Activated naive CD4-positive, alpha-beta T cell treated with anti-CD3 and anti-CD28 coated beads, Interleukin-2, amount 50 U/mL, for 24 hours (primary cell): ENCODE data around the gene MYO1A.
"Not testable (repeated sequence)": the region's sequence is repeated elsewhere in the genome, so short reads cannot be mapped to it uniquely, and the experiment has no call there.

Experiments used
- H3K27ac Mint-ChIP-seq: one replicate; pipeline ENCODE4 v1.8.0; 2021; ENCODE audit warnings: mild to moderate bottlenecking, mixed read lengths
- H3K27me3 Mint-ChIP-seq: one replicate; pipeline ENCODE4 v1.8.0; 2021; ENCODE audit warnings: mixed read lengths
- H3K36me3 Mint-ChIP-seq: one replicate; pipeline ENCODE4 v1.8.0; 2021; ENCODE audit warnings: mixed read lengths
- H3K4me1 Mint-ChIP-seq: one replicate; pipeline ENCODE4 v1.8.0; 2021; ENCODE audit warnings: mixed read lengths
- H3K4me3 Mint-ChIP-seq: one replicate; pipeline ENCODE4 v1.8.0; 2021; ENCODE audit warnings: mild to moderate bottlenecking, mixed read lengths
- H3K9me3 Mint-ChIP-seq: one replicate; pipeline ENCODE4 v1.8.0; 2021; ENCODE audit warnings: mixed read lengths

MYO1A gene

GRCh38 chr12:57066245-57066644, 16.3 kb upstream of the MYO1A start:
- H3K9me3 Mint-ChIP-seq = peaks cover 4% of the 10 kb centered on the region
- H3K4me1 Mint-ChIP-seq = peaks cover 72% of the 10 kb centered on the region
- H3K36me3 Mint-ChIP-seq = peaks cover 24% of the 10 kb centered on the region
- H3K27me3 Mint-ChIP-seq = no peaks in the 10 kb centered on the region
- peak overlapping the region; percentile 99 for H3K27ac Mint-ChIP-seq
- H3K4me3 Mint-ChIP-seq = peak overlapping the region; percentile 75

- peak overlapping the region; percentile 91 for H3K4me3 Mint-ChIP-seq
- H3K36me3 Mint-ChIP-seq = peaks cover 11% of the 10 kb centered on the region
- H3K27ac Mint-ChIP-seq = peak overlapping the region; percentile 100
Observed at GRCh38 chr12:57063991-57064685, 14.2 kb upstream of the MYO1A start.

GRCh38 chr12:57058454-57058853, 8.5 kb upstream of the MYO1A start:
- Mint-ChIP-seq H3K4me1 (peaks cover 24% of the 10 kb centered on the region), H3K36me3 (peaks cover 14% of the 10 kb centered on the region), H3K27ac (peak overlapping the region; percentile 79), H3K9me3 (no peaks in the 10 kb centered on the region), H3K4me3 (no peak overlapping the region), H3K27me3 (no peaks in the 10 kb centered on the region)

More at GRCh38 chr12:57063991-57064685, 14.2 kb upstream of the MYO1A start:
- peaks cover 63% of the 10 kb centered on the region for H3K4me1 Mint-ChIP-seq
- peaks cover 4% of the 10 kb centered on the region for H3K9me3 Mint-ChIP-seq
- no peaks in the 10 kb centered on the region for H3K27me3 Mint-ChIP-seq

GRCh38 chr12:57057067-57057751, 7.3 kb upstream of the MYO1A start:
- H3K9me3 Mint-ChIP-seq = no peaks in the 10 kb centered on the region
- peaks cover 10% of the 10 kb centered on the region for H3K36me3 Mint-ChIP-seq
- no peak overlapping the region for H3K4me3 Mint-ChIP-seq
- H3K27ac Mint-ChIP-seq = peak overlapping the region; percentile 60
- no peaks in the 10 kb centered on the region for H3K27me3 Mint-ChIP-seq
- H3K4me1 Mint-ChIP-seq = peaks cover 14% of the 10 kb centered on the region

DNA sequence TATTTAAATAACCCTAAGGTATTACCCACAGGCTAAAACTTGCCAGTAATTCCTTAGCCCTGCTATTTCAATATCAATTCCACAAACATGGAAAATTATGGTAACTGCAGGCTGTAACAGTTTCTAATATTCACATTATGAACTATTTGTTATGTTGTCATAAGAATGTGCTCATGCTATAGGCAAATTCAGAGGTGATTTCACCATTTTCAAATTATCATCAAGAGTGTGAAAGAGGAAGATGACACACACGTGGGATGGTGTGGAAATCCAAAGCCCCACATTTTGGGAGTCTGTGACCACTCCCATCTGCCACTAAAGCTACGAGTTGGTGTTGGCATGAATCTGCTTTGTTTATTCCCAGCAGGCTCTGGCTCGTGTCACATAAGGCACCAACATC, 5.9 kb upstream of the MYO1A start:
- Mint-ChIP-seq H3K9me3 (no peaks in the 10 kb centered on the region), H3K27ac (peak overlapping the region; percentile 35), H3K36me3 (peaks cover 9% of the 10 kb centered on the region)

DNA sequence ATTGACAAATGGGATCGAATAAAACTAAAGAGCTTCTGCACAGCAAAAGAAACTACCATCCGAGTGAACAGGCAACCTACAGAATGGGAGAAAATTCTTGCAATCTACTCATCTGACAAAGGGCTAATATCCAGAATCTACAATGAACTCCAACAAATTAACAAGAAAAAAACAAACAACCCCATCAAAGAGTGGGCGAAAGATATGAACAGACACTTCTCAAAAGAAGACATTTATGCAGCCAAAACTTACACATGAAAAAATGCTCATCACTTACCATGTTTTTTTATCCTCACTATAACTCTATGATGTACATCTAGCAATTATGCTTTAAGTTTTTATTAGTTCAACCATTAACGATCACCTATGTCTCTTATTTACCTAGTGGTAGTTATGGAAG, 4.0 kb upstream of the MYO1A start:
- H3K4me3 Mint-ChIP-seq, H3K36me3 Mint-ChIP-seq, H3K9me3 Mint-ChIP-seq, H3K4me1 Mint-ChIP-seq, H3K27ac Mint-ChIP-seq, H3K27me3 Mint-ChIP-seq: not testable (repeated sequence)

More for the DNA sequence above, 5.9 kb upstream of the MYO1A start:
- H3K4me1 Mint-ChIP-seq = peaks cover 12% of the 10 kb centered on the region
- no peaks in the 10 kb centered on the region for H3K27me3 Mint-ChIP-seq
- no peak overlapping the region for H3K4me3 Mint-ChIP-seq

DNA sequence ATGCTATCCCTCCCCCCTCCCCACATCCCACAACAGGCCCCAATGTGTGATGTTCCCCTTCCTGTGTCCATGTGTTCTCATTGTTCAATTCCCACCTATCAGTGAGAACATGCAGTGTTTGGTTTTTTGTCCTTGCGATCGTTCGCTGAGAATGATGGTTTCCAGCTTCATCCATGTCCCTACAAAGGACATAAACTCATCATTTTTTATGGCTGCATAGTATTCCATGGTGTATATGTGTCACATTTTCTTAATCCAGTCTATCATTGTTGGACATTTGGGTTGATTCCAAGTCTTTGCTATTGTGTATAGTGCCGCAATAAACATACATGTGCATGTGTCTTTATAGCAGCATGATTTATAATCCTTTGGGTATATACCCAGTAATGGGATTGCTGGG, 3.2 kb upstream of the MYO1A start:
- H3K27ac Mint-ChIP-seq = peak overlapping the region; percentile 41
- H3K27me3 Mint-ChIP-seq, H3K36me3 Mint-ChIP-seq, H3K4me1 Mint-ChIP-seq, H3K4me3 Mint-ChIP-seq, H3K9me3 Mint-ChIP-seq: not testable (repeated sequence)

DNA sequence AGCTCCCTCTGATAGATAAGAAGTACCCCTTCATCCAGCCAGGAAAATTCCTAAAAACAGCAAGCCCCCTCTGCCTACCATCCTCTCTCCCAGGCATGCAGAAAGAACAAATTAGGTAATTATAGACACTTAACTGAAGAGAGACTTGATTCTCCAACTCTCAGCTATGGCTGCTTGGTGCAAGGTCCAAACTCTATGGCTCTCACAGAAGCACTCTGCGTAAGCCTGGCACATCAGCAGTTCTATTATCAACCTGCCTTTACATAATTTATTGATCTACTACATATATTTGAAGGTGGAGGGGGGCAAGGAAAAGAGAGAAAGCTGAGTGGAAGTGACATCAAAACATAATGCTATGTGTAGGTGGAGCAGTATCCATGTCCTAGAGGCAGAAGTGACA, 1.1 kb upstream of the MYO1A start:
- no peaks in the 10 kb centered on the region for H3K36me3 Mint-ChIP-seq
- H3K27ac Mint-ChIP-seq = no peak overlapping the region
- peaks cover 26% of the 10 kb centered on the region for H3K4me1 Mint-ChIP-seq
- H3K27me3 Mint-ChIP-seq = no peaks in the 10 kb centered on the region
- H3K4me3 Mint-ChIP-seq = no peak overlapping the region
- H3K9me3 Mint-ChIP-seq = no peaks in the 10 kb centered on the region

GRCh38 chr12:57049119-57049446, 846 bp downstream of the MYO1A start:
- no peak overlapping the region for H3K27ac Mint-ChIP-seq
- no peaks in the 10 kb centered on the region for H3K36me3 Mint-ChIP-seq
- H3K9me3 Mint-ChIP-seq = no peaks in the 10 kb centered on the region
- H3K4me1 Mint-ChIP-seq = peaks cover 28% of the 10 kb centered on the region
- H3K4me3 Mint-ChIP-seq = no peak overlapping the region
- no peaks in the 10 kb centered on the region for H3K27me3 Mint-ChIP-seq

- H3K27me3 Mint-ChIP-seq = no peaks in the 10 kb centered on the region
- no peak overlapping the region for H3K4me3 Mint-ChIP-seq
- H3K27ac Mint-ChIP-seq = no peak overlapping the region
- H3K36me3 Mint-ChIP-seq = no peaks in the 10 kb centered on the region
- H3K9me3 Mint-ChIP-seq = no peaks in the 10 kb centered on the region
- peaks cover 28% of the 10 kb centered on the region for H3K4me1 Mint-ChIP-seq
Observed at GRCh38 chr12:57048423-57049118, 1.4 kb downstream of the MYO1A start.

DNA sequence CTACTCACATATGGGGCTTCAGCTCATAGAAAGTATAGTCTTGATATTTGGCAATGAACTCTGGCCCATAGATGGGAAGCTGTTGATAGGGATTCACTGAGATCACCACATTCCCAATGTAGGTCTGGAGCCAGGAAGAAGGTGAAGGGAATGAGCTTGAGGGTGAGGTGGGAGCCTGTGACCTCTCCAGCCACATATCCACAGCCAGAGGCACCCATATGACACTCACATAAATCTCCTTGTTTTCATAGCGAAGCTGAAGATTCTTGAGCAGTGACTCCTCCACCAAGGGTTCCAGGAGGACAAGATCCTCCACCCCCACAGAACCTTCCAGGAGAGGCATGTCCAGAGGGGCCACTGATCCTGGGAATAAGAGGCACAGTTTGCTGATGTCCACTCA, 1.9 kb downstream of the MYO1A start:
- H3K4me1 Mint-ChIP-seq = peaks cover 28% of the 10 kb centered on the region
- H3K9me3 Mint-ChIP-seq = no peaks in the 10 kb centered on the region
- no peaks in the 10 kb centered on the region for H3K36me3 Mint-ChIP-seq
- H3K27me3 Mint-ChIP-seq = no peaks in the 10 kb centered on the region
- no peak overlapping the region for H3K27ac Mint-ChIP-seq
- H3K4me3 Mint-ChIP-seq = no peak overlapping the region

DNA sequence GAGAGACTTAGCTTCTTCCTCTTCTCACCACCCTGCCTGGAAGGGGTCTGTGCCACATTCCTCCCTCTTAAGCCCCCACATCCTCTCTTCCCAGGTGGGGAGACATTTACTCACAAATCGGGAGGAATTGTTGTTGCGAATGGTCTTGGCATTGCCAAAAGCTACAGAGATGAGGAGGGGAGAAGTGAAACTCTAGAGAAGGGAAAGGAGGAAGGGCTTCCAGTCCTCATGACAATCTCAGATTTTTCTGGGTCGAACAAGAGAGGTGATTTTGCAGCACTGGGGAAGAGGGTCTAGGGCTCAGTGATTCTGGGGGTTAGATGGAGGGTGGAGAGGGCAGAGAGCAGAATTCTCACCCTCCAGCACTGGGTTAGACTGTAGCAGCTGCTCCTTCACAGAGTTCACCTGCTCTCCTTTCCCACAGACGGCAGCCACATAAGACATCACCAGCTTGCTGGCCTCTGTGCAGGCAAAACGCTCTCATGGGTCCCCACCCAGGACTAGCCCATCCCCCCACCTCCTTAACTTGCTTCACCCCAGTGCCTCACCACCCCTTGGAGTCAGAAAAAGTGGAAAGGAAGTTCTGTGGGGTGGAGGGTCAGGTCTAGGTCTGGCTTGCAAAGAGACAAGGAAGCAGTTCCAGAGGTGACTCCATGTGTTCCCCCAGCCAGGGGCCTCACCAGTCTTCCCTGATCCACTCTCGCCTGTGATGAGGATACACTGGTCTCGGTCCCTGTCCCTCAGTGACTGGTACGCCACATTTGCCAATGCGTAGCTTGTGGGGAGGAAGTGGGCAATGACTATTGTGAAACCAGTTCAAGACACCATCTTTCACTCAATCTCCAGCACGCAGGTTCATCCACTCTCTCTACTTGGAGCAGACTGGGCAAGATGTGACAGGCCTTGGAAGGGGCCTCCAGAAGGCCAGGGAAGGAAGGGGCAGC, 2.7 kb downstream of the MYO1A start:
- Mint-ChIP-seq H3K4me1 (peaks cover 28% of the 10 kb centered on the region), H3K9me3 (no peaks in the 10 kb centered on the region), H3K27me3 (no peaks in the 10 kb centered on the region), H3K27ac (peak overlapping the region; percentile 36), H3K36me3 (no peaks in the 10 kb centered on the region), H3K4me3 (no peak overlapping the region)

DNA sequence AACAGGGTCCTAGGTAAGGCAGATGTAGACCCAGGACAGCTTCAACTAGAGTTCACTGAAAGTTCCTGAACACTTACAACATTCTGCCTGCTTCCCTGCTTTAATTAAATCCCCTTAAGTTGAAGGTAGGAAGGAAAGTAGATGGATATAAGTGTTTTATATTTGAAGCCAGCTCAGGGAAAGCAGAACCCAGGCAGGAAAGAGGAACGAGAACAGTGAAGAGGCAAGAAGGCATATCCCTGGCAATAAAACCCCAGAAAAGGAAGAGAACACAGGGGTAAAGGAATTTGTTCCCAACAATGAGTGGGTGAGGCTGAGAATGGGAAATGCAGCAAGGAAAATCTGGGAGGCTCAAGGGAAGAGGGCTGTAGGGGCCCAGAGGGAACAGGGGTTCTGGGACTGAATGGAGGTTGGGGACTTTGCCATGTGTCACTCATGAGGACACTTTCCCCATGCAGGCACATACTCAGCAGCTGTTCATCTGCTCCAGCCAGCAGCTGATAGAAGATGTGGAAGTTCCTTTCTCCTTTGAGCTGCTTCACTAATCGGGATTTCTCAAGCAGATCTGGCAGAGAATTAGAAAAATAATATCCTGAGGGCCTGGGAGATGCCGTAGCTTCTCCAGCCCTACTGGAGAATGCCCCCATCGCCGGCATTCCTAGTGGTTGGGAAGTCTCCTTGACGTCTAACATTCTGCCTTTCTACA, 3.7 kb downstream of the MYO1A start:
- peaks cover 28% of the 10 kb centered on the region for H3K4me1 Mint-ChIP-seq
- no peak overlapping the region for H3K27ac Mint-ChIP-seq
- no peaks in the 10 kb centered on the region for H3K27me3 Mint-ChIP-seq
- no peaks in the 10 kb centered on the region for H3K9me3 Mint-ChIP-seq
- H3K36me3 Mint-ChIP-seq = no peaks in the 10 kb centered on the region
- no peak overlapping the region for H3K4me3 Mint-ChIP-seq

DNA sequence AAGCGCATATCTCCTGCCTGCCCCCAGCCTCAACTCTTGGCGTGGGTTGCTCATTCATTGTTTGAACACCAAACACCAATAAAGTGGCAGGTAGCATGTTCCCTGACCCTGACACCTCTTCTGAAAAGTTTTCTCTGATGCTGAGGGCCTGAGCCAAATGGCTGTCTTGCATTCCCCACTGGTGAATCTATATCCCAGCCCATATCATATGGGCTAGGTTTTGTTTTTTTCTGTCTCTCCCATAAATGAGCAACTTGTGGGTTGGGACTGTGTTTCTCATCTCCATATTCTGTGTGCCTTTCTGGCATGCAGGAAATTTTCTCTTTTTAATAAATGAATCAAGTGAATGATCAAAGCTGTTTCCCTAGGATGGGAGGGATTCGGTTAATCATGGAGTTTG, 5.0 kb downstream of the MYO1A start:
- Mint-ChIP-seq H3K27me3 (no peaks in the 10 kb centered on the region), H3K4me1 (peaks cover 28% of the 10 kb centered on the region), H3K9me3 (no peaks in the 10 kb centered on the region), H3K4me3 (no peak overlapping the region), H3K36me3 (no peaks in the 10 kb centered on the region), H3K27ac (no peak overlapping the region)

- no peak overlapping the region for H3K4me3 Mint-ChIP-seq
- no peaks in the 10 kb centered on the region for H3K9me3 Mint-ChIP-seq
- no peak overlapping the region for H3K27ac Mint-ChIP-seq
- no peaks in the 10 kb centered on the region for H3K36me3 Mint-ChIP-seq
- H3K4me1 Mint-ChIP-seq = peaks cover 31% of the 10 kb centered on the region
- no peaks in the 10 kb centered on the region for H3K27me3 Mint-ChIP-seq
Observed at GRCh38 chr12:57044468-57044867, 5.5 kb downstream of the MYO1A start.
